ENCODE data around the gene TMEM38A.
"Not testable (repeated sequence)": the region's sequence is repeated elsewhere in the genome, so short reads cannot be mapped to it uniquely, and the experiment has no call there.

The TMEM38A gene

DNA sequence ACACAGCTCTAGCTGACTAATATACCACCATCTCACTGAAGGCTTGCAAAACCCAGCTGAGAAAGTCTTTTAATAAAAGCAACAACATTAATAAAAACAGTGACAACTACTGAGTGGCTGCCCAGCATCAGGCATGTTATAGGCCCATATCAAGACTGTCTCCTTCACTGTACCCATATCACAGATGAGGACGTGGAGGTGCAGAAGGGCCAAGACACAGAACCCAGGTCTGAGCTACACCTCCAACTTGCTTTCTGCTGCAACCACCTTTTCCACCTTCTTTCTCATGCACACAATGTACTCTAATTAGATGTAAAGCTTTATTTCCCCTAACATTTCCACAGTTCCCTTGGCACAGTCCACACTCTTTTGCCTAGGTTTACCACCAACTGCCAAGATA lies 22.3 kb upstream of the TMEM38A start:
- no peak for DNase-seq (ENCODE audit: low spot score)

DNA sequence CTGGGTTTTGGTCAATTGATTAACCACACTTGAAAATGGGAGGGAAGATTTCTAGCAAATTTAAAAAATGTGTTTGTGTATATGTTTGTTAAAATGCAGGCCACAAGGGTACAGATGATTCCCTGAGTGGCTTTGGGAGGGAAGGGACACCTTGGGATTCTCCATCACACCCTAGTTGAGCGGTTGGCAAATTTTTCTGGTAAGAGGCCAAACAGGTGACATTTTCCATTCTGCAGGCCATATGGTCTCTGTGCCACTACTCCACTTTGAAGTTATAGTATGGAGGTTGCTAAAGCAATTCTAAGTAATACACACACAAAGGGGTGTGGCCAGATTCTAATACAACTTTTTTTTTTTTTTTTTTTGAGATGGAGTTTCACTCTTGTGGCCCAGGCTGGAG lies 20.0 kb upstream of the TMEM38A start:
- no peak for DNase-seq (ENCODE audit: low spot score)

DNA sequence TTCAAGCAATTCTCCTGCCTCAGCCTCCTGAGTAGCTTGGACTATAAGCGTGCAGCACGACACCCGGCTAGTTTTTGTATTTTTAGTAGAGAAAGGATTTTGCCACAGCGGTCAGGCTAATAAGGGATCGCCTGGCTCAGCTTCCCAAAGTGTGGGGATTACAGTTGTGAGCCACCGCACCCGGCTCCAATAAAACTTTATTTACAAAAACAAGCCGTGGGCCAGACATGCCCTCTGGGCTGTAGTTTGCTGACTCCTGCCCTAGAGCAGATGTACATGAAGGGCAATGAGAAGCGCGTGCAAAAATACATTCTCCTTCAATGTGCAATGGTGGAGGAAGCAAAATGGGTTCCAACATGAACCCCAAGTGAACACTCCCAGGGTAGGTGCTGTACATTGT lies 19.2 kb upstream of the TMEM38A start:
- no peak for DNase-seq (ENCODE audit: low spot score)

DNA sequence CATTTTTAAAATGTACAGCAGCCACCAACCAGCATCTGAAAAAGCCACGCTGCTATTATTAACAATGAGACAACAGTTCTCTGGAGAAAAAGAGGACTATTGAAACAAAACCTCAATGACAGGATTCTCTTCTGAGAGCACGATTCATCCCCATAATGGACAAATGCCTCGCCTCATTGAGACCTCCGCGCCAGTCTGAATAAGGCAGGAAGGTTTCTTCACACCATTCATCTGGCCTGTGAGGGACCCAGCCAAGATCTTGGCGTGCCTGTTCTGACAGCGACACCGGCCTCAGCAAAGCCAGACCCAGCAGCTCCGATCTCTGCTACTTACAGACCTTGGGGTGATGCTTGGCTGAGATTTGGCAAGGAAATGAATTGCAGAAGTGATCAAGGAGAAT lies 15.8 kb upstream of the TMEM38A start:
- no peak for DNase-seq (ENCODE audit: low spot score)

DNA sequence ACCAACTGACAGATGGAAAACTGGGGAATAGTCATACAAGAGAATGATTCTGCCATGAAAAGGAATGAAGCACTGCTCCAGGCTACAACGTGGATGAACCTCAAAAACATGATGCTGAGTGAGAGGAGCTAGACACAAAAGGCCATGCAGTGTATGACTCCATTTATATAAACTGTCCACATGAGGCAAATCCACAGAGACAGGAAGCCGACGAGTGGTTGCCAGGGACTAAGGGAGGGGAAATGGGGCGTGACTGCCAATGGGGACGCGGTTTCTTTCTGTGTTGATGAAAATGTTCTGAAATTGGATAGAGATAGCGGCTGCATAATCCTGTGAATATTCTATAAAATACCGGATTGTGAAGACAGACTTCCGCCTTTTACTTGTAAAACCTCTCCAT lies 11.2 kb upstream of the TMEM38A start:
- no peak for DNase-seq (ENCODE audit: low spot score)

DNA sequence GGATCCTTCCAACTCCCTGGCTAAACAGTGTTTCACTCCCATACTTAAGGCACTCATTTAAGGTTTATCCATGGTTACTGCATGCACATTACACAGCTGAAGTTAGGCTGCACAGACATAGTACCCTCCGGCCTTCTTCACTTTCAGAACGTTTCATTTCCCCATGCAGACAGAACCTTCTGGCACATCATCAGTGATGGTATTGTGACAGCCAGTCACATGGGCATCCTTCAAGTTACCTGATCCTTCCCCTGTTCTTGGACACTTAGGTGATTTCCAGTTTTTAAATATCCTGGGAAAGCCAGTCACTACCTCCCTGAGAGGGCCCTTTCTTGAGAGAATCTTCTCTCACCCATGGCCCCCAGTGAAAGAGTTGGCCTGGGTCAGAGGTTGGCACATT lies 10.1 kb upstream of the TMEM38A start:
- no peak for DNase-seq (ENCODE audit: low spot score)

DNA sequence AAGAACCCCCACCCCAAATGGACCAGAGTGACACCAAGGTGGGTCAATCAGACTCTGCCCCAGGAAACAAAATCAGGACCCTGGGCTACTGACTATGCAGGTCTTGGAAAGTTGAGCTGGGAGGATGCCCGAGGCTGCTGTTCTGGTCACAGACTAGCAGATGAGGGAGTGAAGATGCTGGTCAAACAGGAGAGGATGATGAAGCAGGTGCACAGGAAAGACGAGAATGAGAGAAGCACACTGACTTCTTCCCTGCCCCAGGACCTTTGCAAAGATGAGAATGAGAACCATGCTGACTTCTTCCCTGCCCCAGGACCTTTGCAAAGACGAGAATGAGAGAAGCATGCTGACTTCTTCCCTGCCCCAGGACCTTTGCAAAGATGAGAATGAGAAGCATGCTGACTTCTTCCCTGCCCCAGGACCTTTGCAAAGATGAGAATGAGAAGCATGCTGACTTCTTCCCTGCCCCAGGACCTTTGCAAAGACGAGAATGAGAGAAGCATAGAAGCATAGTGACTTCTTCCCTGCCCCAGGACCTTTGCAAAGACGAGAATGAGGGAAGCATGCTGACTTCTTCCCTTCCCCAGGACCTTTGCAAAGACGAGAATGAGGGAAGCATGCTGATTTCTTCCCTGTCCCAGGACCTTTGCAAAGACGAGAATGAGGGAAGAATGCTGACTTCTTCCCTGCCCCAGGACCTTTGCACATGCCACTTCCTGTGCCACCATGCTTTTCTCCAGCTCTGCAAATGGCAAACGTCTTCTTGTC lies 9.3 kb upstream of the TMEM38A start:
- not testable (repeated sequence) for DNase-seq (ENCODE audit: low spot score)

DNA sequence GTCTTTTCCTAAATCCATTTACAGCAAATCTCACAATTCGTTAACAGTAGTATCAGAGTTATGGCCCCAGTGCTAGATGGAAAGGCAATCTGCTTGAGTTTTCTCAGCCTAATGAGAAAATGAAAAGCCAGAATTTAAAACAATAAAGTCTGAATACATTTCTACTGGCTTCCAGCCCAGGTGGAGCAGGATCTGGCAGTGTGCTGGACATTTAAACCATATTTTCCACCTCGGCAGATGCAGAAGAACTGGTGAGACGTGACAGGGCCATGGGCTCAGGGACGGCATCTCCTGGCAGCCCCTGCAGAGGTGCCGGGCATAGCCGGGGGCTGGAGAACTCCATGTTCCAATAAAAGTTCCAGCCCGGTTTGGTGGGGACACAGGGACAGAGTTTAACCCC lies 8.1 kb upstream of the TMEM38A start:
- DNase-seq (ENCODE audit: low spot score) = no peak

DNA sequence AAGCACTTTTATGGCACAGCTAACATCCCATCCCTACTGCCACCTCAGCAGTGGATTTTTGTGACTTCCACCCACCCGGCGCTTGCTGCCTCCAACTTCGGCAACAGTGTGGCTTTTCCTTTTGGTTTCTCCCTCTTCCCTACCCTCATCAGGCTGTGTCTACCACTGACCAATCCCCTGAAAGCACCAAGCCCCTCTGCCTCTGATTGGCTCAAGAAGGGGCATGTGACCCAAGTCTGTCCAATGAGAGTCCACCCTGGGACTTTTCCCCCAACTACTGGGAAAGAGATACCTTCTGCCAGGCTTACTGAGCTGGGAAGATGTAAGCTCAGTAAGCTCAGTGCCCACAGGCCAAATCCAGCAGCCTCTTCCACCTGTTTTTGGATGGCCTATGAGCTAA lies 6.8 kb upstream of the TMEM38A start:
- no peak for DNase-seq (ENCODE audit: low spot score)

DNA sequence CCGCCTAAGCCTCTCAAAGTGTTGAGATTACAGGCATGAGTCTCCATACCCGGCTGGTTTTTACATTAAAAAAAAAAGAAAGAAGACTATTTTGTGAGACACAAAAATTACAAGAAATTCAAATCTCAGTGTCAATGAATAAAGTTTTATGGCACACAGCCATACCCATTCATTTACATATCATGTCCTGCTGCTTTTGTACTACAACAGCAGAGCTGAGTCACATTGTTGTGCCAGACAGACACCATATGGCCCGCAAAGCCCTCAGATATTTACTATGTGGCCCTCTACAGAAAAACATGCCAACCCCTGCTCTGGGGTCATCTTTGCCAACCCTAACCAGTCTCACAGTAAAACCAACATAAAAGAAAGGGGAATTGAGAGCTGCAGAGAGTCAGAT lies 6.3 kb upstream of the TMEM38A start:
- no peak for DNase-seq (ENCODE audit: low spot score)

DNA sequence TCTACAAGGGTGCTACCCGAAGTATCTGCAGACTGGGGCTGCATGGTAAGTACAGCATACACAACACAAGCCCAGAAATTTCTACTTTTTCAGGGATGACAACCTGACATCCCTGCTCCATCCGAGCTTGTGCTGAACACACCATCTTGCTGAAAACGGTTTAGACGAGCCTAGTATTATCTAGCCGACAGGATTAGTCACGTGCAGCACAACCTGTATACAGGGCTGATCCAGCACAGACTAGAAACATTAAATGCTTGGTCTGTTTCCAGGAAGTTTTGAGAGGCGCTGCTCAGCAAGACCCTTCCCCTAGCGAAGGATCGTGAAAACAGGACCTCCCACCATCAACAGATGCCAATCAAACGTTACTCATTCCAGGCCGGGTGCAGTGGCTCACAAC lies 5.2 kb upstream of the TMEM38A start:
- no peak for DNase-seq (ENCODE audit: low spot score)

DNA sequence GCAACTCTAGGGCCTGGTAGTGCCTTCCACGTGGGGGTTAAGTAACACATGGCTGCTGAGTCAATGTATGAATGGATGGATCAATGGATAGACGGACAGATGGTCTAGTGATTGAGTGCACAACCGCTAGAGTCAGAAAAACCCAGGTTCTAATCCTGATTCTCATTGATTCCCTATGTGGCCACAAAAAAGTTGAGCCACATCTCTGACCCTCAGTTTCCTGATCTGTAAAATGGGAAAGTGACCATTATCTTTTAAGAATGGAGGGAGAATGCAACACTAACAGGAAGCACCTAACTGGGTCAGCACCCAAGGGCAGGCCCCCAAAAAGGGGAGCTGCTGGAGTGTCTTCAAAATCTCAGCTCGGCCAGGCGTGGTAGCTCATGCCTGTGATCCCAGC lies 3.6 kb upstream of the TMEM38A start:
- DNase-seq (ENCODE audit: low spot score) = no peak

DNA sequence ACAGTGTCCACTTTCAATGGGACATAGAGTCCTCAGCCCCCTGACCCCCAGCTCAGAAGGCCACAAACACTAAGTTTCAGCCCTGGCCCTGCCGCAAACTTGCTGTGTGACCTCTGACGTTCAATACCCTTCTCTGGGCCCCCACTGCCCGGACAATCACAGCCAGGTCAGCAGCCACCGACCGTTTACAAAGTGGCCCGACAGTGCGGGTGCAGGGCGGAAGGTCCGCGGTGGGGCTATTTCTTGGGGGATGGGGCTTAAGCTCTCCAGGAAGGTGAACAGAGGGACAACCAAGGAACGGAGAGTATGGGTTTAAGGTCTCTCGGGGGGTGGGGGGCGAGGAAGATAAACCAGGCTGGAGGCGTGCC lies 1.5 kb upstream of the TMEM38A start:
- no peak for DNase-seq (ENCODE audit: low spot score)

DNA sequence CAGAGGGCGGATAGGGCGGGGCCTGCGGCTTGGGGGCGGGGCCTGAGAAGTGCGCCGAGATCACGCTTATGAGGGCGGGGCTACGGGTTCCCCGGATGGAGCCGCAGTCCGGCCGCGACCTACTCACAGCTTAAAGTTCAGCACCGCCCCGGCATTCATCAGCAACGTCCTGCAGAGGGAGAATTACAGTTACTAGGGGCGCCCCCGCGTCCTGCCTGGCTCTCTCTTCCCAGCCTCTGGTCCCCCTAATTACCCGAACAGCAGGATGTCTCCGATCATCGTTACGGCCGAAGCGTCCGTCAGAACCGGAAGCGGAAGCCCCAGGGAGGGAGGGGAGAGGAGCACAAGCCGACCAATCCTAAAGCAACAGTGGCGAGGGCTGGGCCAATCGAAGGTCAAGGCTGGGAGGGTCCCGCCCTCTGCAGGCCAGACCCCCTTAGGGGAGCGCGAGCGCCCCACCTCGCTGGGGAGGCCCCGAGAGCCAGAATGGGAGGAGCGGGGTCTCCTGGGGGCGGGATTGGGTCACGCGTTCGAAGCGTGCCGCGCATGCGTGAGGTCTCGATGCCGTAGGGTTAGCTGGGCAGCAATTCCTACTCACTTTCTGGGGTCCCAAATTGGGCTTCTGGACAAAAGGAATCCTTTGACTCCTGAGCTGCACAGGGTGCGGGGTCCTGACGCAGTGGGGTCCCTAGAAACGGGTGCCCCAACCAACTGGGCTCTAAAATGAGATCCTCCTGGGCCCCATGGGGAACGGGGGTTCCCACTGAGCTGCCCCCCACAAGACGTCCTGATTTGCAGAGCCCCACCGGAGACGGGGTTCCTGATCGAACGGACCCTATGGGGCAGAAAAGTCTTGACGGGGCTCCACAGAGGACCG lies 869 bp upstream of the TMEM38A start, which contains the start of gene SMIM7:
SMIM7 (minus strand) TSS at position 313 of the 877 bp plus-strand sequence; CDS start at position 279, 34 bp downstream.
- DNase-seq (ENCODE audit: low spot score) = peak; percentile 98

DNA sequence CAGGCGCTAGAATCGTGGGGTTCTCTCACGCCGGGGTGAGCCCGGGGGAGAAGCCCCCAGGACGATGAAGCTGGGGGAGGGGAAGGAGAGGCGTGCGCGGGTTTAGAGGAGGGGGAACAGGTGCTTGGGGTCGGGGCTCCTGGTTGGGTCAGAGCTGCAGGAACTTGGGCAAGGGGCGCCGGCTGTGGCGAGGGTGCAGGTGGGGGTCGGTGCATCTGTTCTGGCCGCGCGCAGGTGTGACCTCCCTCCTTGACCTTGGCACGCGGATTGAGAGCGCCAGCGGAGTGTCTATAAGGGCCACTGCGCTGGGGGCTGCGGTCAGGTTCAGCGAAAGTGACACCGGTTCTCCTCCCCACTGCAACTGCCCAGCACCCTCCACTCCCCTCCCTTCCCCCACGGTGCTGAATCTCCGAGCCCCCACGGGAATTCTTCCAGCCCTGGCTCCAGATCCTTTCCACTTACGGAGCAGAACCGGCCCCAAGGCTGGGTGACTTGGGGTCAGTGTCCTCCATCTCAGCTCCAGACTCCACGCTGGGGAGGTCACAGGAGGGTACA lies 618 bp downstream of the TMEM38A start:
- no peak for DNase-seq (ENCODE audit: low spot score)

DNA sequence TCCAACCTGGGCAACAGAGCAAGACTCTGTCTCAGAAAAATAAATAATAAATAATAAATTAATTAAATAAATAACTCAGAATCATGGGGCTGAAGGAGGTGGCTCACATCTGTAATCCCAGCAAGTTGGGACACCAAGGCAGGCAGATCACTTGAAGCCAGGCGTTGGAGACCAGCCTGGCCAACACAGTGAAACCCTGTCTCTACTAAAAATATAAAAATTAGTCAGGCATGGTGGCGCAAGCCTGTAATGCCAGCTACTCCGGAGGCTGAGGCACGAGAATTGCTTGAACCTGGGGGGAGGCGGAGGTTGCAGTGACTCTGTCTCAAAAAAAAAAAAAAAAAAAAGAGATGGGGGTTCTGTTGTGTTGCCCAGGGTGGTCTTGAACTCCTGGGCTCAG lies 7.2 kb downstream of the TMEM38A start:
- no peak for DNase-seq (ENCODE audit: low spot score)

DNA sequence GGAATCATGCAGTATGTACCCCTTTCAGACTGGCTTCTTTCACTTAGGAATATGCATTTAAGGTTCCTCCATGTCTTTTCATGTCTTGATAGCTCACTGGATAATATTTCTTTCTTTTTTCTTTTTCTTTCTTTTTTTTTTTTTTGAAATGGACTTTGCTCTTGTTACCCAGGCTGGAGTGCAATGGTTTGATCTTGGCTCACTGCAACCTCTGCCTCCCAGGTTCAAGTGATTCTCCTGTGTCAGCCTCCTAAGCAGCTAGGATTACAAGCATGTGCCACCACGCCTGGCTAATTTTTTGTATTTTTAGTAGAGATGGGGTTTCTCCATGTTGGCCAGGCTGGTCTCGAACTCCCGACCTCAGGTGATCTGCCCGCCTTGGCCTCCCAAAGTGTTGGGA lies 7.8 kb downstream of the TMEM38A start:
- DNase-seq (ENCODE audit: low spot score) = not testable (repeated sequence)

DNA sequence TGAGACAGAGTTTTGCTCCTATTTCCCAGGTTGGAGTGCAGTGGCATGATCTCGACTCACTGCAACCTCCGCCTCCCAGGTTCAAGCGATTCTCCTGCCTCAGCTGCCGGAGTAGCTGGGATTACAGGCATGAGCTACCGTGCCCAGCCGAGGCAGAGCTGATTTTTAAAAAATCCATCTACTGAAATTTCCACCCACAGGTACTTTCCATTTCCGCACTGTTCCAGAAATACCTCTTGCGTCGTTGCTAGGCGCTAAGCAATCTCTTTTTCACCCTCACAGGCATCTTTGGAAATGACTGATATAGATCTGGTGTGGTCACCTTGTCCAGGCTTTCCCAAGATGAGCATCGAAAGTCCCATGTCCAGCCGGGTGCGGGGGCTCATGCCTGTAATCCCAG lies 9.4 kb downstream of the TMEM38A start:
- DNase-seq (ENCODE audit: low spot score) = no peak

DNA sequence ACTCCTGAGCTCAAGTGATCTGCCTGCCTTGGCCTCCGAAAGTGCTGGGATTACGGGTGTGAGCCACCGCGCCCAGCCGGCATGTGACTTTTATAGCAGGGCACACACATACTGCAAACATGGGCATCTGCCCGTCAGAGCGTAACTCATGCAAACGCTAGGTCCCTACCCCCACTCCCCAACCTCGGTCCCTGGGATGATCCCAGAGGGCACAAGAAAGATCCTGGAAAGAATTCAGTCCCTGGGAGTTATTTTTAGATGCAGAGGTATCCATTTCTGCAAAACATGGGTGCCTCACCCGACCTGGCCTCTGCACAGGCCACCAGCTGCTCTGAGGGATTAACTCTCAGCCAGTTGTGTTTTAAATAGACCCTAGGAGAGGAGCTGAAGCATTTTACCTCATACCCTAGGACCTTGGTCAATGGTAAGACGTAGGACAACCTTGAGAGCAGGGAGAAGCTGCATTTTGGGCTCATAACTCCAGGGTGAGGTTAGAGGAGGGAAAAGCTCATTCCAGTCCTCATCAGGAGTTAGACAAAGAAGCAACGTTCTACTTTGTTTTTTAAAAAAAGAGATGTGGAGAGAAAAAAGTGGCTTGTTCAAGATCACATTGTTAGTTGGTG lies 10.8 kb downstream of the TMEM38A start:
- no peak for DNase-seq (ENCODE audit: low spot score)

DNA sequence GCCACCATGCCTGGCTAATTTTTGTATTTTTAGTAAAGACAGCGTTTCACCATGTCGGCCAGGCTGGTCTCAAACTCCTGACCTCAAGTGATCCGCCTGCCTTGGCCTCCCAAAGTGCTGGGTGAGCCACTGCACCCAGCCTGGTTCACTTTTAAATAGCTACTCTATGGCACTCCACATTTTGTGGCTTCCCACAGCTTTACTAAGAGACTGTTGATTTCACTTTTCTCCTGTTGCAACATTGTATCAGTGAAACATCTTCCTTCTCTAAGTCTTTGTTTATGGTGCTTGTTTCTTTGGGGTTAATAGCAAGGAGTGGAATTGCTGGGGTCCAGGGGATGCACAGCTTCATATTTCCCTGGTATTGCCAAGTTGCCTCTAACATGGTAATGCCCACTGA lies 12.3 kb downstream of the TMEM38A start:
- no peak for DNase-seq (ENCODE audit: low spot score)

DNA sequence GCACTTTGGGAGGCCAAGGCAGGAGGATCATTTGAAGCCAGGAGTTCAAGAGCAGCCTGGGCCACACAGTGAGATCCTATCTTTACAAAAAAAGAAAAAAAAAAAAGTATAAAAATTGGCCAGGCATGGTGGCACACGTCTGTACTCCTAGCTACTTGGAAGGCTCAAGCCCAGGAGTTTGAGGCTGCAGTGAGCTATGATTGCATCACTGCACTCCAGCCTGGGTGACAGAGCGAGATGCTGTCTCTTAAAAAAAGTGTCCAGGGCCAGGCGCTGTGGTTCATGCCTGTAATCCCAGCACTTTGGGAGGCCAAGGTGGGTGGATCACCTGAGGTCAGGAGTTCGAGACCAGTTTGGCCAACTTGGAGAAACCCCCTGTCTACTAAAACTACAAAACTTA lies 12.9 kb downstream of the TMEM38A start:
- DNase-seq (ENCODE audit: low spot score) = not testable (repeated sequence)

DNA sequence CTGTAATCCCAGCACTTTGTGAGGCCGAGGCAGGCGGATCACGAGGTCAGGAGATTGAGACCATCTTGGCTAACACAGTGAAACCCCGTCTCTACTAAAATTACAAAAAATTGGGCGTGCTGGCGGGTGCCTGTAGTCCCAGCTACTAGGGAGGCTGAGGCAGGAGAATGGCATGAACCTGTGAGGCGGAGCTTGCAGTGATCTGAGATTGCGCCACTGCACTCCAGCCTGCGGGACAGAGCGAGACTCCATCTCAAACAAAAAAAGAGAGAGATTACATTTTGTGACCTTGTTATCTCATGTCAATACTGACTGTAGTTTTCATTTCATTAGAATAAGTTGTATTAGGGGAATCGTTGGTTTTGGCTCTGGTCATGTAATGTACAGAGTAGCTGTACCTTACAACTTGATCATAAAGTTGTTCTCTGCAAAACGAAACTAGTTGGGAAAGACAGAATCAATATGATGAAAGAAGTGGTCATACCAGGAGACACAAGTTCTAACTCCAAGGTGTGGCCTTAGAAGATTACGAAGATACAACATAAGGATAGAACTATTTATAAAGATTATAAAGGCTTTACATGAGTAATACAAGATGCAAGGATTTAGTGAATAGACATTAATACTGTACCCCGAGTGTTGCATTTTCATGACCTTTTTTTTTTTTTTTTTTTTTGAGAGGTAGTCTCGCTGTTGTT lies 15.3 kb downstream of the TMEM38A start:
- DNase-seq (ENCODE audit: low spot score) = no peak

Data from left forelimb (tissue), 1 donor.